ENCODE results near the gene AP2A2.

DNA sequence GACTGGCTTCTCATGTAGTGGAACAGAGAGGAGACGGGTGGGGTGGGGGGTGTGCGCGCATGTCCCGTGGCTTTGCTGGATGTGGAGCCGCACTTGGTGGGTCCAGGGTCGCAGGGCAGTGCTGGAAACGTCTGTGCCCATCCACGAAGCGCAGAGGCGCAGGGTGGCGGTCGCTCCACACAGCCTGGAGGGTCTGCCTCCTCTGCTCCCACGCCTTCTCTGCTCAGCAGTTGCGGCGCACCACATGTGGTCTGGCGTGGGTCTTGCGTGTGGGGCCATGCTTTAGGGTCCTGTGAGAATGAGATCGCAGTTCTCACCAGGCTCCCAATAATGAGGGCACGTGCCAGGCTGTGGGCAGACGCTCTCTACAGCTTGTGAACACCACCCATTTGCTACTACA lies 60.2 kb downstream of the AP2A2 start:
- TF ChIP-seq, protein P1, sequence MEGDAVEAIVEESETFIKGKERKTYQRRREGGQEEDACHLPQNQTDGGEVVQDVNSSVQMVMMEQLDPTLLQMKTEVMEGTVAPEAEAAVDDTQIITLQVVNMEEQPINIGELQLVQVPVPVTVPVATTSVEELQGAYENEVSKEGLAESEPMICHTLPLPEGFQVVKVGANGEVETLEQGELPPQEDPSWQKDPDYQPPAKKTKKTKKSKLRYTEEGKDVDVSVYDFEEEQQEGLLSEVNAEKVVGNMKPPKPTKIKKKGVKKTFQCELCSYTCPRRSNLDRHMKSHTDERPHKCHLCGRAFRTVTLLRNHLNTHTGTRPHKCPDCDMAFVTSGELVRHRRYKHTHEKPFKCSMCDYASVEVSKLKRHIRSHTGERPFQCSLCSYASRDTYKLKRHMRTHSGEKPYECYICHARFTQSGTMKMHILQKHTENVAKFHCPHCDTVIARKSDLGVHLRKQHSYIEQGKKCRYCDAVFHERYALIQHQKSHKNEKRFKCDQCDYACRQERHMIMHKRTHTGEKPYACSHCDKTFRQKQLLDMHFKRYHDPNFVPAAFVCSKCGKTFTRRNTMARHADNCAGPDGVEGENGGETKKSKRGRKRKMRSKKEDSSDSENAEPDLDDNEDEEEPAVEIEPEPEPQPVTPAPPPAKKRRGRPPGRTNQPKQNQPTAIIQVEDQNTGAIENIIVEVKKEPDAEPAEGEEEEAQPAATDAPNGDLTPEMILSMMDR (conservative IDR thresholded peaks at IDR 0.05; ENCODE audit: low read depth, low read length): no peak
- TF ChIP-seq EZH2 (IDR thresholded peaks at IDR 0.05; ENCODE audit: borderline replicate concordance, low read depth, low read length, poor library complexity, severe bottlenecking): no peak
